PFSK-1 (cell line): Measurements from ENCODE around the gene SART3.

Experiments
- SIN3A ChIP-seq: IDR thresholded peaks from 2 replicates; pipeline ENCODE4 v1.6.1; 2012; ENCODE audit warnings: mild to moderate bottlenecking, low read length, moderate library complexity, borderline replicate concordance; ENCODE audit not compliant: insufficient read depth
- TAF1 ChIP-seq: IDR thresholded peaks from 2 replicates; pipeline ENCODE4 v1.6.1; 2012; ENCODE audit warnings: low read length, control low read depth, borderline replicate concordance; ENCODE audit not compliant: insufficient read depth

- no peak for TF ChIP-seq TAF1
- no peak for TF ChIP-seq SIN3A
Measured at GRCh38 chr12:108608616-108609015, 47.6 kb upstream of the SART3 start.
